HT-29 (cell line): ENCODE results near the gene KLC3. TPM values are rescaled to one million over a fixed set of nuclear protein-coding genes. Genes with fewer than 3 reads are reported as not detected.
A peak's percentile ranks its signal among the peaks of the same experiment; 100 is the strongest.
"Not testable (repeated sequence)": the region's sequence is repeated elsewhere in the genome, so short reads cannot be mapped to it uniquely, and the experiment has no call there.

Source experiments
- DNase-seq: peaks from one replicate; pipeline ENCODE4 v3.0.0-alpha.2; 2015; ENCODE audit warnings: low spot score
- total RNA-seq: library from RNA; depleted of rRNA; stranded (reverse); fragments of >200 nt; shearing (Covaris generic); gene quantifications from 2 replicates; pipeline ENCODE4 v1.2.3, GENCODE V29; 2014; rRNA removed

KLC3 gene
- total RNA-seq = 0.05 and 0.64 TPM in 2 replicates

DNA sequence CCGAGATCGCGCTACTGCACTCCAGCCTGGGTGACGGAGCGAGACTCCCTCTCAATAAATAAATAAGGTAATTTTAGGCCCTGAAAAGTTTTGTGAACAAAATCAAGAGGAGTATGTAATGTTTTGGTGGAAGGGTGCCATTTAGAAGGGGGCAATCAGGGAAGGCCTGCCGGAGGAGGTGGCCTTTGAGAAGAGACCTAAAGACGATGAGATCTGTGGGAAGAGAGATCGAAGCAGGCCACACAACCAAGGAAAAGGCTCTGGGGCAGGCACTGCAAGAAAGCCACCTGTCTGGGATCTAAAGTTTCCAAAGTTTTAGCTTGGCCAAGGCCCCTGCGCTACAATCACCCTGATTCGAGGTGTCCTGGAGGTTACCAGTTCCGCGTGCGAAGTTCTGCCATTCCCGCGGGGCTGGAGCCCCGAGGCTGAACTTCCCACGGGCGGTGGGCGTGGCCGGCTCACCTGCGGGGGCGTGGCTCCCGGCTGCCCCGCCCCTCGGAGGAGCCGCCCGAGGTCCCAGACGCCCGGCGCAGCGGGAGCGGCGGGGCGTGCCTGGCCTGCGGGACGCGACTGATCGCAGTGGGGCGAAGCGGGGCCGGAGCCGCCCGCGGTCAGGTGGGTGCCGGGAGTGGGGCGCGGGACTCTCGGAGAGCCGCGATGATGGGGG lies at the start of gene KLC3:
KLC3 (plus strand) TSS at position 519 of the 667 bp plus-strand sequence. CDS start 4,792 bp downstream, outside the sequence.
- peak; percentile 77 for DNase-seq

GRCh38 chr19:45291834-45292233 lies 48.7 kb upstream of the KLC3 start:
- no peak for DNase-seq

DNA sequence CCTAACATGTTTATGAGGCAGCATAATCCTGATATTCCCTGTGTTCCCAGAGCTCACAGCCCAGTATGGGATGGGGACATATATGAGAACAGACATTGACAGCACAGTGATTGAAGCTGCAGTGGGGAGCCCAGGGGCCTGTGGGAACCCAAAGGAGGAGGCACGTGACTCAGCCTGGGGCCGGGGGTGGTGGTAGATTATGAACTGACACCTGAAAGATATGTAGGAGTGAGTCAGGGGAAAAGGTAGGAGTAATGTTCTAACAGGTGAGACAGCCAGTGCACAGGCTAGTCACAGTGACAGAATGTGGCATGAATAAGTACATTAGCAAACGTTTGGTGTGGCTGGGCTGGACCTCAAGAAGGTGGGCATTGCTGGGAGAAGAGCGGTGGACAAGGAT lies 46.9 kb upstream of the KLC3 start:
- DNase-seq = no peak

GRCh38 chr19:45294291-45295029 lies 46.1 kb upstream of the KLC3 start:
- no peak for DNase-seq

DNA sequence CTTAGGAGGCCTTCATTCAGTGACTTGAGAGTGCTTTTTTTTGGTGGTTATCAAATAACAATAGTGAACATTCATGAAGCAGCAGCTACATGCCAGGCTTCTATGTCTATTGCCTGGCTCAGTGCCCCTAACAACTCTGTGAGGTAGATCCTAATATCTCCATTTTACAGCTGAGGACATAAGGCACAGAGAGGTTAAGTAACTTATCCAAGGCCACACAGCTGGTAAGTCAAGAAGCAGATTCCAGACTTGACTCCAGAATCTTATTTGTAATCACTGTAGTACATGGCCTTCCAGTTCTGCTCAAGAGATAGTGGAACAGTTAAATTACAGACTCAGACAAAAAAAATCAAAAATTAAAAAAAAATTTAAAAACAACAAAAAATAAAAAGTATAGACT lies 44.7 kb upstream of the KLC3 start:
- no peak for DNase-seq

GRCh38 chr19:45296355-45296754 lies 44.2 kb upstream of the KLC3 start:
- DNase-seq = no peak

DNA sequence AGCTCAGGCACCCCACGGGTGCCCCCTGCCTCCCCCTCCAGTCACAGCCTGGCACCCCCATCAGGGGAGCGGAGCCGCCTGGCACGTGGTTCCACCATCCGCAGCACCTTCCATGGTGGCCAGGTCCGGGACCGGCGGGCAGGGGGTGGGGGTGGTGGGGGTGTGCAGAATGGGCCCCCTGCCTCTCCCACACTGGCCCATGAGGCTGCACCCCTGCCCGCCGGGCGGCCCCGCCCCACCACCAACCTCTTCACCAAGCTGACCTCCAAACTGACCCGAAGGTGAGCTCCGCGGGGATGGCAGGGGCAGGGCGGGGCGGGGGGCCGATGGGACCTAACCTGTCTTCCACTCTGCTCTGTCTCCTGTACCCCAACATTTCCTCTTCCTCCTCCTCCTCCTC lies 42.9 kb upstream of the KLC3 start:
- DNase-seq = no peak

DNA sequence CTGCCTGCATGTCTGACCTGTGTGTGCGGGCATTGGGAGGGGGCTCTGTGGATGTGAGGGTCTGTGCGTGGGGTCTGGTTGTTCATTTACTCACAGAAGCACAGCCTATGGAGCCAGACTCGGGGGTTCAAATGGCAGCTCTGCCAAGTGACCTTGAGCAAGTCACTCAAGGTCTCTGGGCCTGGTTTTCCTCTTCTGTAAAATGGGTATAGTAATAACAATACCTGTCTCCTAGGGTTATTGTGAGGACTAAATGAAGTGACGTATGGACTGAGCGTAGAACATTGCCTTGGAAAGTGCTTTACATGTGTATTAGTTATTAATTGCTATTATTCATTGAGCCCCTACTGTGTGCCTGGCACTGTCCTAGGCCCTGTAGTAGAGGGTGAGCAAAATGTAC lies 42.3 kb upstream of the KLC3 start:
- no peak for DNase-seq

GRCh38 chr19:45299719-45300118 lies 40.8 kb upstream of the KLC3 start:
- DNase-seq = no peak

DNA sequence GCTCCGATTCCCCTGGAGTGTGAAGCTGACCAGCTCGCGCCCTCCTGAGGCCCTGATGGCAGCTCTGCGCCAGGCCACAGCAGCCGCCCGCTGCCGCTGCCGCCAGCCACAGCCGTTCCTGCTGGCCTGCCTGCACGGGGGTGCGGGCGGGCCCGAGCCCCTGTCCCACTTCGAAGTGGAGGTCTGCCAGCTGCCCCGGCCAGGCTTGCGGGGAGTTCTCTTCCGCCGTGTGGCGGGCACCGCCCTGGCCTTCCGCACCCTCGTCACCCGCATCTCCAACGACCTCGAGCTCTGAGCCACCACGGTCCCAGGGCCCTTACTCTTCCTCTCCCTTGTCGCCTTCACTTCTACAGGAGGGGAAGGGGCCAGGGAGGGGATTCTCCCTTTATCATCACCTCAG lies 38.1 kb upstream of the KLC3 start:
- DNase-seq = no peak

DNA sequence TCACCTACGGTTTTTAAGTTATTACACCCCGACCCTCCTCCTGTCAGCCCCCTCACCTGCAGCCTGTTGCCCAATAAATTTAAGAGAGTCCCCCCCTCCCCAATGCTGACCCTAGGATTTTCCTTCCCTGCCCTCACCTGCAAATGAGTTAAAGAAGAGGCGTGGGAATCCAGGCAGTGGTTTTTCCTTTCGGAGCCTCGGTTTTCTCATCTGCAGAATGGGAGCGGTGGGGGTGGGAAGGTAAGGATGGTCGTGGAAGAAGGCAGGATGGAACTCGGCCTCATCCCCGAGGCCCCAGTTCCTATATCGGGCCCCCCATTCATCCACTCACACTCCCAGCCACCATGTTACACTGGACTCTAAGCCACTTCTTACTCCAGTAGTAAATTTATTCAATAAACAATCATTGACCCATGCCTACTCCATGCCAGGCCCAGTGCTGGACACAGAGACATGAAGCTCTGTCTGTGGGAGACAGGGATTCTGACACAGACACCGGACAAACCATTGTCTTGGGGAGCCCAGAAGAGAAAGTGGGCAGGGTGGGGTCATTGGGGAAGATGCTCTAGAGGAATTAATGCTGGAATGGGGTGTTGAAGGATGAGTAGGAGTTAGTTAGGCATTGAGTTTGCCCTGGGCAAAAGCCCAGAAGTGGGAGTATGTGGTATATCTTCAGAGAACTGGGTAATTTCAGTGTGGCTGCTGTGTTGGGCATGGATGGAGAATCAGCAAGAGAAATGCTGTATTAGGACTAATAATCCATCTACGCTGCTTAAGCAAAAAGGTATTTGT lies 37.1 kb upstream of the KLC3 start:
- DNase-seq = no peak

- DNase-seq = no peak
Measured at GRCh38 chr19:45304141-45304926, 36.2 kb upstream of the KLC3 start.

GRCh38 chr19:45305007-45305406 lies 35.5 kb upstream of the KLC3 start:
- no peak for DNase-seq

GRCh38 chr19:45305421-45305820 lies 35.1 kb upstream of the KLC3 start:
- no peak for DNase-seq

DNA sequence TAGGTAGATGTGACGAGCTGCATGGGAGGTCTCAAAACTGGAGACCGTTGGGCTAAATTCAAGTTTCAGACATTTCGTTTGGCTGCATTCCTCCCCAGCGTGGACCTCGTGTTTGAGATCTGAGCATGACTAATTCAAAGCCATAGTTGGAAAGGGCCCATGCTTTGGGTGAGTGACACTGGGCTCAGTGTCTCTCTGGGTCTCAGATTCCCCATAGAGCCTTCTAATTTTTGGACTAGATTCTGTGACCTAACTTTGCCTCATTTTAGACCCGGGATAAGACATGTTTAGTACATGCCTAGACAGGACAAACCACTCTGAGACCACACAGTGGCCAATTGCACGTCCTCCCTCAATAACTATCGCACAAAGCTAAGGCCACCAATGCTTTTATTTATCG lies 34.5 kb upstream of the KLC3 start:
- DNase-seq = no peak

DNA sequence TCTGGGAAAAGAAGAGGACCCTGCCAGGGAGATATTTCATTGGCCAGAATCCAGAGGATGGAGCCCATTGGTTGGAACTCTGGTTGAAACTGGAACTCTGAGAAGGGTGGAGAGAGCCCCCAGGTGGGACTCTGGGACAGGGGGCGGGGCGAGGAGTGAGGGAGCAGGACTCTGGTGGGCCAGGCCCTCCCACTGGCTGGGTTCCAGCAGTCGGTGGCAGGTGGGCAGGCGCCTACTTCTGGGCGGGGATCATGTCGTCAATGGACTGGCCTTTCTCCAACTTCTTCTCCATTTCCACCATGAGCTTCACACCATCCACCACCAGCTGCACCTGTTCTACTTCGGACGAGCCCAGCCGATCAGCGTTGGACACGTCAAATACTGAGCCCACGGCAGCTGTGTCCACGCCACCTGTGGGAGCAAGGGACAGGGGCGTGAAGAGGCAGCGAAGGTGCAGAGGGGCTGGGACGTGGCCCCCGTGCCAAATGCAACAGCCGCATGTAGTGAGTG lies 34.0 kb upstream of the KLC3 start:
- no peak for DNase-seq

GRCh38 chr19:45307361-45307760 lies 33.2 kb upstream of the KLC3 start:
- DNase-seq = no peak

- not testable (repeated sequence) for DNase-seq
Measured at GRCh38 chr19:45309322-45309721, 31.2 kb upstream of the KLC3 start.

GRCh38 chr19:45311621-45312020 lies 28.9 kb upstream of the KLC3 start:
- DNase-seq = no peak

DNA sequence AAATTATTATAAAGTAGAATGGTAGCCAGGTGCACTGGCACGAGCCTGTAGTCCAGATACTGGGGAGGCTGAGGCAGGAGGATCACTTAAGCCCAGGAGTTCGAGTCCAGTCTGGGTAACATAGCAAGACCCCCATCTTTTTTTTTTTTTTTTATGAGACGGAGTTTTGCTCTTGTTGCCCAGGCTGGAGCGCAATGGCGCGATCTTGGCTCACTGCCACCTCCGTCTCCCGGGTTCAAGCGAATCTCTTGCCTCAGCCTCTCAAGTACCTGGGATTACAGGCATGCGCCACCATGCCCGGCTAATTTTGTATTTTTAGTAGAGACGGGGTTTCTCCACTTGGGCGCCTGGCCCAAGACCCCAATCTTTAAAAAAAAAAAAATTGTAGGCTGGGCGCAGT lies 28.3 kb upstream of the KLC3 start:
- DNase-seq = not testable (repeated sequence)

GRCh38 chr19:45314708-45315245 lies 25.8 kb upstream of the KLC3 start:
- no peak for DNase-seq
